ENCODE data around the gene LMF2.
"Not testable (repeated sequence)": the region's sequence is repeated elsewhere in the genome, so short reads cannot be mapped to it uniquely, and the experiment has no call there.

Gene LMF2

GRCh38 chr22:50522806-50523438 is 15.4 kb upstream of the LMF2 start:
- no peak for DNase-seq

GRCh38 chr22:50522208-50522805 is 14.8 kb upstream of the LMF2 start:
- DNase-seq, result no peak

DNA sequence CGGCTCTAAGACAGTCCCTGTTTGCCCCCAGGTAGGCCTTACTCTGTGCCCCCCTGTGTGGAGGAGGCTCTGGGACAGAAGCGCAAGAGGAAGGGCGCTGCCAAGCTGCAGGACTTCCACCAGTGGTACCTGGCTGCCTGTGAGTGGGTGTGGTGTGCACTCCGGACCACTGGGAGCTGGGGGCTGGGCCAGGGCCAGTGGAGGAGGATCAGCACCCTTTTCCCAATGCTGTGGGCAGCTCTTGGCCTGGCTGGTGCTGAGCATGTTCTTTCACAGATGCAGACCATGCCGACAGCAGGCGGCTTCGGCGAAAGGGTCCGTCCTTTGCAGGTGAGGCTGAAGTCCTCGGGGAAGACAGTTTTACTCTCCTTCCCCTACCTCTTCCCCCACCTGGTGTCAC is 14.2 kb upstream of the LMF2 start:
- DNase-seq, result no peak

DNA sequence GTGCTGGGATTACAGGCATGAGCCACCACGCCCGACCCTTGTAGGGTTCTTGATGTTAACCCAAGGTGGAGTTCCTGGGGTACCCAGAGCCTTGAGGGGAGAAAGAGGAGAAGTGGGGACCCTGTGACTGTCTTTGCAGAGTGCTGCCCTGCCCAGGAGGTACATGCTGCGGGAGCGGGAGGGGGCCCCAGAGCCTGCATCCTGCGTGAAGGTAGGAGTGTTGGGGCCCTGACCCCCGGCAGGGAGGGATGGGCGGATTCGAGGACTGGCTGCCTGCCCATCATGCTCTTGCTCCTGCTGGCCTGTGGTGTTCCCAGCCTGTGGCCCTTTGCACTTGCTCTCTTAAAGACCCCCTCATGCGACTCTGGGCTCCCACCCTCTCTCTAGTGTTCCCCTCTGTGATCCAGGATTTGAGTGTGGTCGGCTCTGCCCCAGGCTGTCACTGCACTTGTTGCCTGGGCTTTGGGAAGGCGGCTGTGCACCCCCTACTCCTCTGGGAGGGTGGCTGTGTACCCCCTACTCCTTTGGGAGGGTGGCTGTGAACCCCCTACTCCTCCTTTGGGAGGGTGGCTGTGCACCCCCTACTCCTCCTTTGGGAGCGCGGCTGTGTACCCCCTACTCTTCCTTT is 13.4 kb upstream of the LMF2 start:
- no peak for DNase-seq

DNA sequence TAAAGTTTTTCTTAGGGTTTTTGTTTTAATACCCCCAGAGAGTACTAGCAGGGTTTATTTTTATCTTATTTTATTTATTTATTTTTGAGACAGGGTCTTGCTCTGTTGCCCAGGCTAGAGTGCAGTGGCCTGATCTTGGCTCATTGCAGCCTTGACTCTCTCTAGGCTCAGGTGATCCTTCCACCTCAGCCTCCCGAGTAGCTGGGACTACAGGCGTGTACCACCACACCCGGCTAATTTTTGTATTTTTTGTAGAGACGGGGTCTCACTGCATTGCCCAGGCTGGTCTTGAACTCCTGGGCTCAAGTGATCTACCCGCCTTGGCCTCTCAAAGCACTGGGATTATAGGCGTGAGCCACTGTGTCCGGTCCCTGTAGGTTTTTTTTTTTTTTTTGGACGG is 12.7 kb upstream of the LMF2 start:
- not testable (repeated sequence) for DNase-seq

DNA sequence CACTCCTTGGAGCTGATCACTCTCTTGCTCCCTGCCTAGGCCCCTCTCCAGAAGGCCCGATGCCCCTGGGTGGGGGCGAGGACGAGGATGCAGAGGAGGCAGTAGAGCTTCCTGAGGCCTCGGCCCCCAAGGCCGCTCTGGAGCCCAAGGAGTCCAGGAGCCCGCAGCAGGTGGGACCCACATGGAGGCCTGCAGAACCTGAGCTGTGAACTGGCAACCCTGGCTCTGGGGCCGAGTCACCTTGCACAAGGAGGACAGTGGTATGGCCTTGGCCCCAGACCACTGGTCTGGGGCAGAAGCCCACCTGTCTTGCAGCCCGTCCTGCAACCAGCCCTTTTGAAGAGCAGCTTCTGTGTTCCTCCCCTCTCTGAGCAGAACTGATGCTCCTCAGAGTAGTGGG is 11.6 kb upstream of the LMF2 start:
- no peak for DNase-seq

- DNase-seq, result no peak
Observed at GRCh38 chr22:50518606-50519005, 11.1 kb upstream of the LMF2 start.

- DNase-seq, result no peak
Observed at GRCh38 chr22:50517495-50518260, 10.2 kb upstream of the LMF2 start.

- DNase-seq, result no peak
Observed at GRCh38 chr22:50516891-50517290, 9.4 kb upstream of the LMF2 start.

DNA sequence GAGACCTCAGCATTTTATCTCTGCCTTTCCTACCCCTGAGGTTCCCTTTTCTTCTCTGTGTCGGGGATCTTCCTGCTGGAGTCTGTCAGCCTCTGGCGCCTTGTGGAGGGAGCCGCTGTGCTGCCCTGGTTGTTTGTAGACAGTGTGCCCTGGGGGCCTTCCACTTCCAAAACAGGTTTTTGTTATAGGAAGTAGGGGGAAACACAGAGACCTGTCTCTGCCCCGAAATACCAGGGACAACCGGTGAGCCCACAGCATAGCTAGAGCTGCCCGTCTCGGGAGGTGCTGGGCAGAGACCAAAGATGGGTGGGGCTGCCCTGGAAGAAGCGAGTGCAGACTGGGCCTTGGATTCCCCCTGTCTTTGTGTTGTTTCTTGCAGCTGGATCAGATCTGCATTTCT is 8.6 kb upstream of the LMF2 start:
- DNase-seq, result no peak

- no peak for DNase-seq
Observed at GRCh38 chr22:50513175-50513574, 5.7 kb upstream of the LMF2 start.

GRCh38 chr22:50508897-50509296 is 1.4 kb upstream of the LMF2 start:
- no peak for DNase-seq

GRCh38 chr22:50507991-50508884 is 736 bp upstream of the LMF2 start, which contains the start of gene NCAPH2:
NCAPH2 (plus strand) TSS chr22:50508224; CDS start chr22:50508338, 114 bp downstream.
- DNase-seq, result no peak

DNA sequence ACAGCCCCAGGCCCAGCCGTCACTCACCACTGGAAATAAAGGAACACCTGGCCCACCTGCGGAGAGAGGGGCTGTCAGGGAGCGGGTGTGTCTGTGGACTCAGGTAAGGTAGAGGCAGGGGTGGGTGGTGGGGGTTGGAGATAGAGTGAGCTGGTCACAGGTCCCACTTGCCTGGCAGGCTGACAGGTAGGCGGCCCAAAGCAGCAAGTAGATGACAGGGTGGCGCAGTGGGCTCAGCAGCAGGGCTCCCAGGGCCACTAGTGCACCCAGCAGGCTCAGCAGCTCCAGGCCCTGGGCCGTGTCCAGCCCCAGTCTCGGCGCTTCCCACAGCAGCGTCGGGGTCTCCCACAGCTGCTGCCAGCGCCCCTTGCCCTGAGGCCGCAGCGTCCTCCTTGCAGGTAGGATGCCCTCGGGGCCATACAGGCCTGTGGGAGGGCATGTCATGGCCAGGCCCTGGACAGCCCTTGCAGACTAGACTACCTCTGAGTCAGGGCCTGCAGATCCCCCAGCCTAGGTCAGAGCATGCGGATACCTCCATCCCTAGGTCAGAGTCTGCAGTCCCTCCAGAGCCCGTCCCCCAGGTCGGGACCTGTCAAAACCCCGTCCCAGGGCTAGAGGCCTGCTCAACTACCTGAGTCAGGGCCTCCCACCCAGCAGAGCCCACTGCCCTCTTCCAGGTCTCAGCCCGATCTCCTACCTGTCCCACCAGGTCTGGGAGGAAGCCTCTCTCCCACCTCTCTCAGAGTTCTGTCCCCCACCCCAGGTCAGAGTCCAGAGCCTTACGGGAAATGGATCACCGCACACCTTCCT is 686 bp downstream of the LMF2 start:
- no peak for DNase-seq

DNA sequence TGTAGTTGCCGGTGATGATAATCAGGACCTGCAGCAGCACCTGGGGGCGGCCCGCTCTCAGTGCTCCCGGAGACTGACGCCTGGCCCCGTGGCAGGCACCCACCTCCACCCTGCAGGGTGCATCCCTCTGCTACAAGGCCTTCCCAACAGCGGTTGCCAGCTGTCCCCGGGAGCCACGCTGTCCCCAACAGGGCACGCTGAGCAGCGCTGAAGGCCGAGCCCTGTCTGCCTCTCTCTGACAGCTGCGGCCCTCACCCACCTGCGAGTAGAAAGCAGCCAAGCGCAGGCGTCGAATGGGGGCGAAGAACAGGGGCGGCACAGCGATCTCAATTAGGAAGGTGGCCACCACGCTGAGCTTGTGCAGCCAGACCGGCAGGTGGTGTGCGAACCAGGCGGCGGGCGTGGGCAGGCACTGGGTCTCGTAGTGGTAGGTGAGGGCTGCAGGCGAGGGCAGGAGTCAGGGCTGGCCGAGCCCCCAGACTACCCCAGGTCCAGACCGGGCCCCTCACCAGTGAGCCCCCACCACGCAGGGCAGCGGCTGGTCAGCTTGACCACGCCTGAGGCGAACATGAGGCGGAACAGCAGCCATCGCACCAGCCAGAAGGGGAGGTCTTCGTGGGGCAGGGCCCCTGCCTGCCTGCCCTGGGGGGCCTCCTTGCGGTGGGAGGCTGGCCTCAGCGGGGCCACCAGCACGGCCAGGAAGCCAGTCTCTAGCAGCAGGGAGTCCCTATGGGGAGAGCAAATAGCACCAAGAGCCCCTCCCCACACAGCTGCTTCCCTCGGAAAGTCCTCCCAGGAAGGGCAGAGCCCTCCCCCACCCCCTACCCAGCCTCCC is 1.5 kb downstream of the LMF2 start:
- DNase-seq, result no peak

GRCh38 chr22:50505276-50505775 is 2.2 kb downstream of the LMF2 start:
- DNase-seq, result no peak

- DNase-seq, result no peak
Observed at GRCh38 chr22:50504369-50505211, 2.9 kb downstream of the LMF2 start.

DNA sequence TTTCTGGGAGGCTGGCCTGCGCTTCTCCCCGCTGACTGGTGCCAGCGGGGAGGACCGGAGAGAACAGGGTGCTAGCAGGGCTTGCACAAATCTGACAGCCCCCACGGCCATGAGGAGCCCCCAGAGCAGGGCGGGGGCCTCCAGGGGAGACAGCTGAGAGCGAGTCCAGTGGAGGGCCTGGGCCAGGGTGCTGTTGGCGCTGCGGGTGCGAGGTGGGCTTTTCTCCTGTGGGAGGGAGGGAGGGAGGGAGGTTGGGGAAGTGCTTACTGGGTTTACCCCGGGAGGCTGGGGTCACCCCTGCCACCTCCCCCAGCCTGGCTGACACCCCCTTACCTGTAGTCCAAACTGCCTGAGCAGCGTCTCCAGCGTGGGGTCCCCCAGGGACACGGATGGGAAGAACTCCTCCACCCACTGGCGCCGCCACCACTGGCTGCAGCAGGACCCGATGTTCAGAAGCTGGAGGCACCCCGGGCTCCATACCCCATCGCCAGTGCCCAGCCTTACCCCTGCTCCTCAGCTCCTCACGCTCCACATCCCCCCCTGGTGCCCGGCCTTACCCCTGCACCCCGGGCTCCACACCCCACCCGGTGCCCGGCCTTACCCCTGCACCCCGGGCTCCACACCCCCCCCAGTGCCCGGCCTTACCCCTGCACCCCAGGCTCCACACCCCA is 3.9 kb downstream of the LMF2 start:
- DNase-seq, result no peak
